H9 (cell line): ENCODE measurements around the gene SMIM21. TPM values are rescaled to one million over a fixed set of nuclear protein-coding genes. Genes with fewer than 3 reads are reported as not detected.

Experiments used
- DNase-seq: peaks from one replicate; pipeline ENCODE4 v3.0.0-alpha.2; 2017
- H2AFZ ChIP-seq: one replicate; pipeline ENCODE4 v1.6.1; 2013; ENCODE audit warnings: mild to moderate bottlenecking, low read length, control low read depth, moderate library complexity
- H2AK5ac ChIP-seq: 2 replicates; pipeline ENCODE4 v1.6.1; 2013; ENCODE audit warnings: low read length, control low read depth, mixed read lengths; ENCODE audit not compliant: insufficient read length
- H2BK120ac ChIP-seq: one replicate; pipeline ENCODE4 v1.6.1; 2013; ENCODE audit warnings: low read depth, mild to moderate bottlenecking, low read length, control low read depth, inconsistent platforms; ENCODE audit not compliant: poor library complexity, severe bottlenecking
- H2BK12ac ChIP-seq: 2 replicates; pipeline ENCODE4 v1.6.1; 2013; ENCODE audit warnings: low read length, control low read depth, mixed read lengths, low read depth; ENCODE audit not compliant: insufficient read length
- H2BK15ac ChIP-seq: 2 replicates; pipeline ENCODE4 v1.6.1; 2013; ENCODE audit warnings: low read depth, low read length, control low read depth
- H2BK20ac ChIP-seq: one replicate; pipeline ENCODE4 v1.6.1; 2013; ENCODE audit warnings: low read depth, mild to moderate bottlenecking, low read length, control low read depth, inconsistent platforms; ENCODE audit not compliant: poor library complexity, severe bottlenecking
- H2BK5ac ChIP-seq: 2 replicates; pipeline ENCODE4 v1.6.1; 2013; ENCODE audit warnings: low read length, control low read depth, mixed read lengths; ENCODE audit not compliant: insufficient read length
- H3K14ac ChIP-seq: 2 replicates; pipeline ENCODE4 v1.6.1; 2013; ENCODE audit warnings: low read length, control low read depth; ENCODE audit not compliant: insufficient read depth
- H3K18ac ChIP-seq: 2 replicates; pipeline ENCODE4 v1.6.1; 2013; ENCODE audit warnings: low read depth, mild to moderate bottlenecking, mixed read lengths, low read length, control low read depth; ENCODE audit not compliant: insufficient read length
- H3K23ac ChIP-seq: 2 replicates; pipeline ENCODE4 v1.6.1; 2013; ENCODE audit warnings: low read length, control low read depth, mixed read lengths, low read depth; ENCODE audit not compliant: insufficient read length
- H3K23me2 ChIP-seq: 2 replicates; pipeline ENCODE4 v1.6.1; 2013; ENCODE audit warnings: low read depth, mild to moderate bottlenecking, mixed read lengths, low read length, control low read depth; ENCODE audit not compliant: insufficient read length, poor library complexity, severe bottlenecking
- H3K27ac ChIP-seq: 2 replicates; pipeline ENCODE4 v1.5.1; 2013; ENCODE audit warnings: low read length, control low read depth, mixed read lengths, low read depth; ENCODE audit not compliant: insufficient read length
- H3K27me3 ChIP-seq: 2 replicates; pipeline ENCODE4 v1.6.1; 2013; ENCODE audit warnings: low read length, control low read depth, inconsistent platforms; ENCODE audit not compliant: insufficient read depth
- H3K4ac ChIP-seq: 2 replicates; pipeline ENCODE4 v1.6.1; 2013; ENCODE audit warnings: low read depth, mild to moderate bottlenecking, control low read depth, inconsistent platforms, low read length, moderate library complexity
- H3K4me1 ChIP-seq: 2 replicates; pipeline ENCODE4 v1.6.1; 2013; ENCODE audit warnings: low read length, control low read depth, inconsistent platforms; ENCODE audit not compliant: insufficient read depth
- H3K4me2 ChIP-seq: 2 replicates; pipeline ENCODE4 v1.6.1; 2013; ENCODE audit warnings: low read length, control low read depth, mixed read lengths; ENCODE audit not compliant: insufficient read length, insufficient read depth
- H3K56ac ChIP-seq: 2 replicates; pipeline ENCODE4 v1.6.1; 2013; ENCODE audit warnings: low read depth, mild to moderate bottlenecking, mixed read lengths, low read length, control low read depth; ENCODE audit not compliant: insufficient read length
- H3K79me1 ChIP-seq: 2 replicates; pipeline ENCODE4 v1.6.1; 2013; ENCODE audit warnings: low read depth, mild to moderate bottlenecking, moderate library complexity, low read length, control low read depth, inconsistent platforms; ENCODE audit not compliant: insufficient read depth, poor library complexity, severe bottlenecking
- H3K79me2 ChIP-seq: 2 replicates; pipeline ENCODE4 v1.6.1; 2013; ENCODE audit warnings: low read length, control low read depth, inconsistent platforms; ENCODE audit not compliant: insufficient read depth
- H3K9ac ChIP-seq: 2 replicates; pipeline ENCODE4 v1.6.1; 2013; ENCODE audit warnings: low read length, control low read depth, mixed read lengths; ENCODE audit not compliant: insufficient read length; ENCODE audit errors: extremely low read depth
- H3K9me3 ChIP-seq: one replicate; pipeline ENCODE4 v1.6.1; 2013; ENCODE audit warnings: low read depth, low read length, inconsistent platforms; ENCODE audit not compliant: control insufficient read depth
- H3T11ph ChIP-seq: one replicate; pipeline ENCODE4 v1.6.1; 2013; ENCODE audit warnings: mild to moderate bottlenecking, low read length, control low read depth, inconsistent platforms
- H4K20me1 ChIP-seq: one replicate; pipeline ENCODE4 v1.6.1; 2013; ENCODE audit not compliant: control insufficient read depth, insufficient read length, insufficient read depth
- H4K5ac ChIP-seq: 2 replicates; pipeline ENCODE4 v1.6.1; 2013; ENCODE audit warnings: low read depth, mild to moderate bottlenecking, mixed read lengths, low read length, control low read depth; ENCODE audit not compliant: insufficient read length
- H4K8ac ChIP-seq: replicated peaks from 2 replicates; pipeline ENCODE4 v1.6.1; 2013; ENCODE audit warnings: low read length, control low read depth, mixed read lengths, low read depth; ENCODE audit not compliant: insufficient read length
- H4K91ac ChIP-seq: 2 replicates; pipeline ENCODE4 v1.6.1; 2013; ENCODE audit warnings: low read depth, mild to moderate bottlenecking, moderate library complexity, mixed read lengths, low read length, control low read depth; ENCODE audit not compliant: insufficient read length
- H3K27ac Mint-ChIP-seq, 3 experiments: 2 replicates in 2 of 3; 3 replicates in 1 of 3; pipeline ENCODE4 v1.8.0; 2020 to 2021; ENCODE audit warnings: mixed read lengths in 3 of 3, mild to moderate bottlenecking in 1 of 3, moderate library complexity in 1 of 3
- H3K27me3 Mint-ChIP-seq: 2 replicates; pipeline ENCODE4 v1.8.0; 2021; ENCODE audit warnings: low read depth, mild to moderate bottlenecking, moderate library complexity, mixed read lengths
- H3K36me3 Mint-ChIP-seq, 3 experiments: 2 replicates in 2 of 3; 3 replicates in 1 of 3; pipeline ENCODE4 v1.8.0; 2020 to 2021; ENCODE audit warnings: low read depth in 3 of 3, mixed read lengths in 3 of 3; ENCODE audit not compliant: insufficient read depth in 1 of 3
- H3K4me1 Mint-ChIP-seq, 2 experiments: 2 replicates each; pipeline ENCODE4 v1.8.0; 2020; ENCODE audit warnings: mixed read lengths in 2 of 2
- H3K4me3 Mint-ChIP-seq, 2 experiments: 2 replicates in 1 of 2; 3 replicates in 1 of 2; pipeline ENCODE4 v1.8.0; 2020 to 2021; ENCODE audit warnings: mild to moderate bottlenecking in 2 of 2, mixed read lengths in 2 of 2, moderate library complexity in 1 of 2
- H3K9me3 Mint-ChIP-seq, 2 experiments: 2 replicates in 1 of 2; 3 replicates in 1 of 2; pipeline ENCODE4 v1.8.0; 2020; ENCODE audit warnings: mild to moderate bottlenecking in 2 of 2, mixed read lengths in 2 of 2, moderate library complexity in 1 of 2
- CTCF ChIP-seq: fragments of 200-600 bp; sonication (generic); conservative IDR thresholded peaks from 3 replicates; pipeline ENCODE4 v1.8.0; 2021; ENCODE audit warnings: antibody characterized with exemption, mild to moderate bottlenecking
- WGBS: extraction: QIAGEN DNeasy Blood & Tissue Kit; methylation state at CpG from one replicate; pipeline ENCODE4 v1.1.7; 2013; ENCODE audit warnings: missing lambda C conversion rate, low lambda C conversion rate, mixed read lengths; ENCODE audit not compliant: insufficient read length; ENCODE audit errors: extremely low coverage; 5-methylcytosine and 5-hydroxymethylcytosine counted together
- total RNA-seq: library from RNA; stranded (reverse); gene quantifications from 2 replicates; pipeline ENCODE4 v1.2.1, GENCODE V29; 2021

SMIM21 gene
- total RNA-seq, 1 experiment from 2014 or later, result not detected

- no peak overlapping the region for H4K8ac ChIP-seq
- no peak overlapping the region for H2BK15ac ChIP-seq
- H3K4me3 Mint-ChIP-seq, result no peak overlapping the region
- H3K79me2 ChIP-seq, result no peaks in the 10 kb centered on the region
- H3K4me1 Mint-ChIP-seq, result peaks cover 13% of the 10 kb centered on the region in 2 experiments
- H3K4me1 ChIP-seq, result peaks cover 2% of the 10 kb centered on the region; the same call in 1 of the 2 replicates
- no CpG with 5 or more reads among the region's 8 CpGs for WGBS
- H3K4me2 ChIP-seq, result no peak overlapping the region
- H2BK20ac ChIP-seq, result no peak overlapping the region
- TF ChIP-seq CTCF, result no peak
- no peaks in the 10 kb centered on the region for H3K27me3 ChIP-seq
- H4K20me1 ChIP-seq, result no peaks in the 10 kb centered on the region
- H3K56ac ChIP-seq, result no peak overlapping the region
- H4K5ac ChIP-seq, result no peak overlapping the region
- no peaks in the 10 kb centered on the region for H3K9me3 ChIP-seq
- H2AFZ ChIP-seq, result peak overlapping the region; percentile 59
- no peak overlapping the region for H3T11ph ChIP-seq
- H2BK120ac ChIP-seq, result no peak overlapping the region
- no peak overlapping the region for H2BK5ac ChIP-seq
- no peaks in the 10 kb centered on the region for H3K9me3 Mint-ChIP-seq
- no peak overlapping the region for H3K27ac ChIP-seq
- H2AK5ac ChIP-seq, result no peak overlapping the region
- no peak overlapping the region for H3K23ac ChIP-seq
- no peak overlapping the region for H4K91ac ChIP-seq
- DNase-seq, result peak; percentile 47
- H2BK12ac ChIP-seq, result no peak overlapping the region
- peaks cover 0 to 1% (median 0%) of the 10 kb centered on the region in 3 experiments; a peak in 1 of 7 replicates for H3K36me3 Mint-ChIP-seq
- no peak overlapping the region for H3K18ac ChIP-seq
- H3K23me2 ChIP-seq, result peaks cover 2% of the 10 kb centered on the region
- H3K9ac ChIP-seq, result no peak overlapping the region
- peak overlapping the region in 1 of 3 experiments; percentile 29; a peak in 2 of 7 replicates for H3K27ac Mint-ChIP-seq
- H3K4ac ChIP-seq, result no peak overlapping the region
- H3K14ac ChIP-seq, result no peak overlapping the region
- H3K27me3 Mint-ChIP-seq, result peaks cover 4% of the 10 kb centered on the region; the same call in 1 of the 2 replicates
- no peaks in the 10 kb centered on the region for H3K79me1 ChIP-seq
Observed at GRCh38 chr18:75433098-75433497, 5.6 kb upstream of the SMIM21 start.
